Endothelial cell of umbilical vein (primary cell): ENCODE results near the gene OR9A4. TPM values are rescaled to one million over a fixed set of nuclear protein-coding genes. Genes with fewer than 3 reads are reported as not detected.

Source experiments
- BruUV-seq: library from RNA; stranded (reverse); fragments of 400-500 nt; replicated peaks from 2 replicates; lab custom pipeline; 2021; lab: Mats Ljungman, UMichigan
- CTCF ChIA-PET: fragments of 300-600, 350-600 bp; sonication (Branson Sonifier 250); formaldehyde crosslinking; loops from one replicate; lab custom pipeline; 2021; ENCODE audit warnings: antibody characterized with exemption, inconsistent platforms; lab: Charles Lee
- POLR2A ChIA-PET: fragments of 300-600, 350-600 bp; sonication (Branson Sonifier 250); formaldehyde crosslinking; loops from one replicate; lab custom pipeline; 2021; ENCODE audit warnings: antibody characterized with exemption, inconsistent platforms; lab: Charles Lee
- DNase-seq: peaks from one replicate; pipeline ENCODE4 v3.0.0-alpha.2; 2011; ENCODE audit warnings: low read depth, low spot score
- FAIRE-seq: peaks from 2 replicates; lab custom pipeline; 2011; peaks lifted over from hg19 to GRCh38; lab: Jason Lieb, UNC
- H2AFZ ChIP-seq: 2 replicates; pipeline ENCODE4 v1.6.0; 2012; ENCODE audit warnings: low read depth, low read length, control low read depth, inconsistent platforms
- H3K27ac ChIP-seq: 2 replicates; pipeline ENCODE4 v1.5.1; 2011; ENCODE audit warnings: low read depth, mild to moderate bottlenecking, control low read depth, low read length, moderate library complexity; ENCODE audit not compliant: insufficient read depth
- H3K27me3 ChIP-seq, 2 experiments: 2 replicates each; pipeline versions ENCODE4 v1.6.0 to v1.6.1; 2011; ENCODE audit warnings: low read length in 2 of 2, mixed read lengths in 1 of 2; ENCODE audit not compliant: control insufficient read depth in 2 of 2, insufficient read depth in 2 of 2
- H3K36me3 ChIP-seq, 2 experiments: 2 replicates in 1 of 2; 3 replicates in 1 of 2; pipeline ENCODE4 v1.5.1; 2011; ENCODE audit warnings: low read length in 2 of 2, mild to moderate bottlenecking in 1 of 2, moderate library complexity in 1 of 2; ENCODE audit not compliant: control insufficient read depth in 2 of 2, insufficient read depth in 2 of 2; ENCODE audit errors: extremely low read depth in 1 of 2
- H3K4me1 ChIP-seq: 3 replicates; pipeline ENCODE4 v1.5.1; 2011; ENCODE audit warnings: mild to moderate bottlenecking, low read length; ENCODE audit not compliant: control insufficient read depth, insufficient read depth; ENCODE audit errors: extremely low read depth
- H3K4me2 ChIP-seq: 2 replicates; pipeline ENCODE4 v1.6.1; 2011; ENCODE audit warnings: low read length, control low read depth, mixed read lengths; ENCODE audit not compliant: insufficient read depth
- H3K4me3 ChIP-seq, 3 experiments: fragments of 200-600 bp in 1 of 3; sonication (generic), shearing (Covaris generic) in 1 of 3; replicated peaks in 1 of 3; 2 replicates each; pipeline ENCODE4 v1.5.1; 2011 to 2016; ENCODE audit warnings: control low read depth in 3 of 3, low read length in 3 of 3, mild to moderate bottlenecking in 2 of 3, inconsistent platforms in 1 of 3, low read depth in 1 of 3, moderate library complexity in 1 of 3; ENCODE audit not compliant: insufficient read depth in 1 of 3
- H3K79me2 ChIP-seq: 2 replicates; pipeline ENCODE4 v1.6.0; 2012; ENCODE audit warnings: low read length, inconsistent platforms; ENCODE audit not compliant: control insufficient read depth, insufficient read depth
- H3K9ac ChIP-seq: replicated peaks from 2 replicates; pipeline ENCODE3; 2011; ENCODE audit warnings: low read length, control low read depth; ENCODE audit not compliant: insufficient read depth; ENCODE audit errors: extremely low read depth
- H3K9me1 ChIP-seq: replicated peaks from 3 replicates; pipeline ENCODE4 v1.6.0; 2011; ENCODE audit warnings: mild to moderate bottlenecking, low read length; ENCODE audit not compliant: control insufficient read depth, insufficient read depth; ENCODE audit errors: extremely low read depth
- H3K9me3 ChIP-seq: replicated peaks from 2 replicates; pipeline ENCODE4 v1.5.1; 2012; ENCODE audit warnings: low read length, inconsistent platforms; ENCODE audit not compliant: control insufficient read depth, insufficient read depth
- H4K20me1 ChIP-seq: replicated peaks from 2 replicates; pipeline ENCODE3; 2011; ENCODE audit warnings: mild to moderate bottlenecking, low read length; ENCODE audit not compliant: control insufficient read depth, insufficient read depth; ENCODE audit errors: extremely low read depth
- CTCF ChIP-seq, 2 donors: IDR thresholded peaks; 1 replicate in 1 of 2; 2 replicates in 1 of 2; pipeline ENCODE4 v1.5.1; 2011; ENCODE audit warnings: low read length in 2 of 2, mild to moderate bottlenecking in 2 of 2, moderate library complexity in 2 of 2, control low read depth in 1 of 2, inconsistent platforms in 1 of 2, low read depth in 1 of 2; ENCODE audit not compliant: insufficient read depth in 1 of 2; ENCODE audit errors: extremely low read depth in 1 of 2
- EZH2 ChIP-seq: IDR thresholded peaks from 2 replicates; pipeline ENCODE4 v1.6.1; 2012; ENCODE audit warnings: borderline replicate concordance, low read depth, mild to moderate bottlenecking, moderate library complexity, low read length, inconsistent platforms; ENCODE audit not compliant: severe bottlenecking
- FOS ChIP-seq: IDR thresholded peaks from 2 replicates; pipeline ENCODE4 v1.6.1; 2011; ENCODE audit warnings: mild to moderate bottlenecking, low read length, moderate library complexity, borderline replicate concordance; ENCODE audit not compliant: insufficient read depth
- GATA2 ChIP-seq: IDR thresholded peaks from 2 replicates; pipeline ENCODE4 v1.7.0; 2011; ENCODE audit warnings: low read depth, mild to moderate bottlenecking, moderate library complexity, mixed read lengths, low read length; ENCODE audit not compliant: insufficient read length, insufficient read depth
- JUN ChIP-seq: IDR thresholded peaks from 2 replicates; pipeline ENCODE4 v1.6.1; 2011; ENCODE audit warnings: borderline replicate concordance, low read depth; ENCODE audit not compliant: insufficient read length, insufficient read depth
- MAX ChIP-seq: IDR thresholded peaks from 2 replicates; pipeline ENCODE4 v1.6.1; 2011; ENCODE audit not compliant: insufficient read depth, insufficient read length
- MYC ChIP-seq: IDR thresholded peaks from one replicate; pipeline ENCODE4 v1.6.1; 2011; ENCODE audit warnings: mild to moderate bottlenecking, low read depth, low read length
- POLR2A ChIP-seq: IDR thresholded peaks from 2 replicates; pipeline ENCODE4 v1.6.1; 2012; ENCODE audit warnings: low read depth, mild to moderate bottlenecking, control low read depth, low read length
- POLR2AphosphoS5 ChIP-seq: IDR thresholded peaks from 2 replicates; pipeline ENCODE4 v1.6.1; 2012; ENCODE audit warnings: low read depth, mild to moderate bottlenecking, control low read depth, low read length, moderate library complexity; ENCODE audit not compliant: insufficient read depth
- dilution Hi-C: fragments of 300-500 bp; cut with MboI; formaldehyde crosslinking; loops from one replicate; pipeline ENCODE4 v1.15.0; 2019; ENCODE audit warnings: low sequenced_read_pairs; ENCODE audit not compliant: extremely low pct_ligation_motif_present
- intact Hi-C: fragments of 100-400 bp; cut with micrococcal nuclease; formaldehyde crosslinking; loops from one replicate; pipeline ENCODE4 v1.10.0; 2022
- polyA plus RNA-seq, 4 experiments: library from polyadenylated mRNA; depleted of rRNA in 3 of 4; stranded (reverse) in 3 of 4; unstranded in 1 of 4; fragments of >200 nt; gene quantifications; 2 replicates each; pipeline versions ENCODE4 v1.2.1 to v1.2.3, GENCODE V29; 2011 to 2012; ENCODE audit warnings: missing spikeins in 1 of 4
- total RNA-seq: library from RNA; stranded (reverse); gene quantifications from 2 replicates; pipeline ENCODE4 v1.2.3, GENCODE V29; 2021

Gene OR9A4
- total and polyA plus RNA-seq, 2 donors (not counting 3 experiments of a cell fraction or from before 2014, with no cell fraction given), result not detected

GRCh38 chr7:141911391-141911790, 4.8 kb upstream of the OR9A4 start:
- H3K9me3 ChIP-seq, result no peaks in the 10 kb centered on the region
- DNase-seq, result no peak
- no peaks in the 10 kb centered on the region for H3K9me1 ChIP-seq
- H3K79me2 ChIP-seq, result no peaks in the 10 kb centered on the region
- dilution Hi-C loops, result no loop called here
- no peak overlapping the region for H3K9ac ChIP-seq
- FAIRE-seq, result no peak
- intact Hi-C loops, result no loop called here
- no peak for TF ChIP-seq MYC
- TF ChIP-seq EZH2, result no peak
- no peak for TF ChIP-seq MAX
- no peak for TF ChIP-seq JUN
- TF ChIP-seq GATA2, result no peak
- TF ChIP-seq POLR2A, result no peak
- TF ChIP-seq POLR2AphosphoS5, result no peak
- TF ChIP-seq FOS, result no peak
- no peak for TF ChIP-seq CTCF (IDR thresholded peaks at IDR 0.05; ENCODE audit: extremely low read depth in 1 of 2, insufficient read depth in 1 of 2, low read depth in 1 of 2, low read length in 2 of 2)
- no TSS peak for BruUV-seq
- no peaks in the 10 kb centered on the region for H3K36me3 ChIP-seq
- POLR2A ChIA-PET, result no interaction called here
- no peak overlapping the region for H2AFZ ChIP-seq
- no peak overlapping the region for H3K4me3 ChIP-seq
- no peak overlapping the region for H3K4me2 ChIP-seq
- CTCF ChIA-PET, result no interaction called here
- H3K27me3 ChIP-seq, result no peaks in the 10 kb centered on the region
- H3K4me1 ChIP-seq, result no peaks in the 10 kb centered on the region
- no peak overlapping the region for H3K27ac ChIP-seq
- no peaks in the 10 kb centered on the region for H4K20me1 ChIP-seq
